ENCODE data around the gene MRPL18. TPM values are rescaled to one million over a fixed set of nuclear protein-coding genes. Genes with fewer than 3 reads are reported as not detected.
"Not testable (repeated sequence)": the region's sequence is repeated elsewhere in the genome, so short reads cannot be mapped to it uniquely, and the experiment has no call there.

The MRPL18 gene
- total RNA-seq, 6 experiments from 2014 or later, result 74.1 to 93.6 (median 81.4) TPM

DNA sequence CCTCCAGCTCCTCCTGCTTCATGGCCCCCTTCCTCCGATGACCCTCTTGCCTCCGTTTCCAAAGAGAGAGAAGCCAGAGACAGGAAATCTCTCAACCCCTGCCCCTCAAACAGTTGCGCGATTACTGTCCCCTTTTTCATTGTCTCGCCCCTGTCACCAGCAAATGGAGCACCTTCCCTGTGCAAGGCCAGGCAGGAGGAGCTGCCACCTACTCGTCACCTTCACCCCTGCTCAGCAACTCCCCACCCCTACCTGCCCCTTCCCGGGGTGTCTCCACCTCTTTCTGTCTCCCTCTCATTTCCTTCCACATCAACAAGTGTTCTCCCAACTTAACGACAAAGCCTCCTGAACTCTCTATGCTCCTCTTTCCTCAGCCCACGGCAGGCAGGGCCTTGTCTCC lies 23.5 kb downstream of the MRPL18 start:
- Mint-ChIP-seq H3K27me3 (ENCODE audit: insufficient read depth) (peaks cover 1% of the 10 kb centered on the region), H3K9me3 (no peaks in the 10 kb centered on the region), H3K4me1 (ENCODE audit: low read depth) (no peaks in the 10 kb centered on the region), H3K36me3 (ENCODE audit: low read depth) (no peaks in the 10 kb centered on the region), H3K4me3 (no peak overlapping the region), H3K27ac (no peak overlapping the region)
- DNase-seq, result no peak
- no peak for TF ChIP-seq CTCF (IDR thresholded peaks at IDR 0.05)

DNA sequence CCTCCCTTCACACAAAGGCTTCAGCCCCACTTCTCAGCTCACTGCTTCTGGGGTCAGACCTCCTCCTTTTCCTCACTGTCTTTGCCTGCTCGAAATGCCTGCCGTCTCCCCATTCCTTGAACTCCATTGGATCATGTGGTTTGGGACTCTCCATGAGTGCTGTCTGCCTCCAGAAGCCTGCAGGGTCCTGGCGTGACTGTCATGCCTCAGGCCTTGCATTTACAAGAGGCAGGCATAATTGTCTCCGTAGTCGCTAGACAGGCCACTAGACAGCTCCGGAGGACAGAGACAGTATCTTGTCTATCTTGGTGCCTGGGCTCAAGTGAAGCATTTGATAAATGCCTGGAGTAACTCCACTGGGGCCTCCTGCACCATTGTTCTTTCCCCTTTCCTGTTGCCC lies 25.1 kb downstream of the MRPL18 start:
- TF ChIP-seq CTCF (IDR thresholded peaks at IDR 0.05), result no peak
- H3K36me3 Mint-ChIP-seq (ENCODE audit: low read depth), result no peaks in the 10 kb centered on the region
- no peaks in the 10 kb centered on the region for H3K4me1 Mint-ChIP-seq (ENCODE audit: low read depth)
- H3K4me3 Mint-ChIP-seq, result no peak overlapping the region
- H3K27ac Mint-ChIP-seq, result no peak overlapping the region
- peaks cover 3% of the 10 kb centered on the region for H3K27me3 Mint-ChIP-seq (ENCODE audit: insufficient read depth)
- H3K9me3 Mint-ChIP-seq, result no peaks in the 10 kb centered on the region
- DNase-seq, result no peak

DNA sequence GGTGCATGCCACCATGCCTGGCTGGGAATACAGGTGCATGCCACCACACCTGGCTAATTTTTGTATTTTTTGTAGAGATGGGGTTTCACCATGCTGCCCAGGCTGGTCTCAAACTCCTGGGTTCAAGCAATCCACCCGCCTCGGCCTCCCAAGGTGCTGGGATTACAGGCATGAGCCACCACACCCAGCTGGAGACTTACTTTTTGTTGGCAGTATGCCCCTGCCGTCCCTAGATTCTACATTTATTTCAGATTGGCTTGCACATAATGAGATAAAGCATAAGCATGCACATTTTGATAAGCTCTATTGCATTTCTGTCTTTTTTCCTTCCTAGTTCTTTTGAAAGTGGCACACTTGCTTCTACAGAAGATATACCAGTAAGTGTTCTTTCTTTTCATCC lies 26.5 kb downstream of the MRPL18 start:
- not testable (repeated sequence) for DNase-seq; H3K36me3 Mint-ChIP-seq (ENCODE audit: low read depth); H3K27ac Mint-ChIP-seq; H3K27me3 Mint-ChIP-seq (ENCODE audit: insufficient read depth); H3K9me3 Mint-ChIP-seq; H3K4me1 Mint-ChIP-seq (ENCODE audit: low read depth); H3K4me3 Mint-ChIP-seq

DNA sequence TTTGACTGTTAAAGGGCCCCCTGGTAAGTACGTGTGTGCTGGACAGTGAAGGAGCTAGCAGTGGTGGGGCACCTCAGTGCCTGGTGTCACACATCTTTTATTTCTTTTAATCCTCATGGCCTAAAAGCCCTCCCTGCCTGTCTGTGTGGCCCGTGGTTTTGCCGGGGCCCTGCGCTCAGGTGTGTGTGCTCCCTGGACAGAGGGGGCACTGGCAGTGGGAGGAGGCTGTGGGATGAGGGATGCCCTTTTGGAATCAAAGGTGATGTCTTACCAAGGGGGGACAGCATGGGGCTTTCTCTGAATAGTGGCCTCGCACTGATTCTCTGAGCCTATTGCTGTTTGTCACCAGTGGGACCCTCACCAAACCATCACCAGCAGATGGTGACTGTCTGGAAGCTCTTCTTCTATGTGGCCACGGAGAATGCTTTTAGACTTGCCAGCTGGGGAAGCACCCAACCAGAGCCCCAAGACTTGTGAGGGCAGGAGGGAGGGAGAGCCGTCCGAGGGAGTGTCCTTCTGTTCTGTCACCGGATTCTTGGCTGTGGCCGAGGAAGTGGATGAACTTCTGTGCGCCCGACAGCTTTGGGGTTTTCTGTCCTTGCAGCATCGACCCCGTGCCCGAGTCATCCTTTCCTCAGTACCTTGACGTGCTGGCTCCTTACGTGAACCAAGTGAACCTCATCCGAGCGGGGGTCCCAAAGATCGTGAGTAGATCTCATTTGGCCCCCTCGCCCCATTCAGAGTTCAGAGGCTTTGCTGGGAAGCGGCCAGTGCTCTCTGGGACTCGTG lies 27.9 kb downstream of the MRPL18 start:
- Mint-ChIP-seq H3K36me3 (ENCODE audit: low read depth) (no peaks in the 10 kb centered on the region), H3K9me3 (no peaks in the 10 kb centered on the region), H3K27ac (no peak overlapping the region), H3K27me3 (ENCODE audit: insufficient read depth) (peaks cover 17% of the 10 kb centered on the region), H3K4me1 (ENCODE audit: low read depth) (peaks cover 11% of the 10 kb centered on the region; the same call in 1 of the 2 replicates), H3K4me3 (no peak overlapping the region)
- no peak for DNase-seq
- TF ChIP-seq CTCF (IDR thresholded peaks at IDR 0.05), result no peak

DNA sequence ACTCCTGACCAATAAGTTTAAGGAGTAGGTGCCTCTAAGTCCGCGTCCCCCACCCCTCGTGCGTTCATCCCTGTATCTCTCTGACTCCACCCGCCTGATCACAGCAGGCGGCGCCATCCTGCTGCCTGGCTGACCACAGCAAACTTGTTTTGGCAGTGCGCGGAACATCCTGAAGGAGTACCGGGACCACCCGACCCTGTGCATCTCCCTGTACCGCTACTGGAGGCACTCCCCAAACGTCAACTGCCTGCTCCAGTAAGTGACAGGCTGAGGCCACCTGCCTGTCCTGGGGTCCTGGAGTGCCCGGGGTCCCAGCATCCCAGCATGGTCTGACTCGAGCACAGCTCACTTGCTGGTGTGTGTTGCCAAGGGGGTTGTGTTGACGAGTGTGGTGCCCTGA lies 28.8 kb downstream of the MRPL18 start:
- peaks cover 16% of the 10 kb centered on the region for H3K27me3 Mint-ChIP-seq (ENCODE audit: insufficient read depth)
- H3K4me3 Mint-ChIP-seq, result no peak overlapping the region
- no peak overlapping the region for H3K27ac Mint-ChIP-seq
- no peaks in the 10 kb centered on the region for H3K9me3 Mint-ChIP-seq
- no peaks in the 10 kb centered on the region for H3K36me3 Mint-ChIP-seq (ENCODE audit: low read depth)
- no peak for TF ChIP-seq CTCF (IDR thresholded peaks at IDR 0.05)
- no peak for DNase-seq
- peaks cover 11% of the 10 kb centered on the region; the same call in 1 of the 2 replicates for H3K4me1 Mint-ChIP-seq (ENCODE audit: low read depth)

DNA sequence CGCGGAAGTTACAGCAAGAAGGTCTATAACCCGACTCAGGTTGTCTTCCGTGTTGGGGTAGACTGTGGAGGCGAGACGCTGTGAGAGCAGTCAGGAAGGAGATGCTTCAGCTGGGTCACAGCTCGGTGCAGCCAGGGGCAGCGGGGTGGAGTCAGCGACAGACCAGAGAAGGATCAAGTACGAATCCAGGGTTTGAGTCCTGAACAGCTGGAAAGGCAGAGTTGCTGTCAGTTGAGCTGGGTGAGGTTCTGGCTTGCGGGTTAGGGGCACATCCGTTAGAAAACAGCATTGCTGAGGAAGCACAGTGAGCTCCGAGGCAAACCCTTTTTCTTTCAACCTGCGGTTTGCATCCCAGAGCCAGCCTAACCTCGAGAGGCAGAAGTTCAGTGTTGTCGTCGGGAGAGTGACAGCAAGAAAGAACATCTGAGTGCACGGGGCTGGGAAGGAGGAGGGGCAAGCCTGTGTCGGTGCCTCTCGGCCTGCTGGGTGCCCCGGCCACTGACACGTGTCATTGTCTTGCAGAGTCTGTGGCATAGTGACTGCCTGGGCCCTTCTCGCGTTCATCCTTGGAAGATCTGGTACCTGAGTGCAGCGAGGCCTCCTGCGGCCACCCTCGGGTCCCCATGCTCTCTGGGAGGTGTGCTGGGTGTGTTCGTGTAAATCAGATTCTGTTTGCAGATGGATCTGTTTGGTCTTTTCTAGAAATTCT lies 29.8 kb downstream of the MRPL18 start:
- no peak for DNase-seq
- Mint-ChIP-seq H3K4me3 (no peak overlapping the region), H3K9me3 (no peaks in the 10 kb centered on the region), H3K4me1 (ENCODE audit: low read depth) (peaks cover 11% of the 10 kb centered on the region; the same call in 1 of the 2 replicates), H3K36me3 (ENCODE audit: low read depth) (no peaks in the 10 kb centered on the region), H3K27ac (no peak overlapping the region), H3K27me3 (ENCODE audit: insufficient read depth) (peaks cover 16% of the 10 kb centered on the region)
- no peak for TF ChIP-seq CTCF (IDR thresholded peaks at IDR 0.05)
